Fibroblast of lung (primary cell): ENCODE results near the gene PSMB2. TPM values are rescaled to one million over a fixed set of nuclear protein-coding genes. Genes with fewer than 3 reads are reported as not detected.

ENCODE experiments used
- DNase-seq, 2 donors: peaks; one replicate each; pipeline versions ENCODE4 v3.0.0 to v3.0.0-alpha.2; 2010; ENCODE audit warnings: low read depth in 2 of 2
- H2AFZ ChIP-seq: 2 replicates; pipeline ENCODE4 v1.5.1; 2012; ENCODE audit warnings: low read length, control low read depth, inconsistent platforms
- H3K27ac ChIP-seq: 2 replicates; pipeline ENCODE4 v1.5.1; 2011; ENCODE audit warnings: low read length, control low read depth; ENCODE audit not compliant: insufficient read depth
- H3K27me3 ChIP-seq: 2 replicates; pipeline ENCODE4 v1.5.1; 2011; ENCODE audit warnings: mild to moderate bottlenecking, low read length; ENCODE audit not compliant: control insufficient read depth, insufficient read depth
- H3K36me3 ChIP-seq: 2 replicates; pipeline ENCODE4 v1.5.1; 2011; ENCODE audit warnings: low read length; ENCODE audit not compliant: control insufficient read depth, insufficient read depth
- H3K4me1 ChIP-seq: 2 replicates; pipeline ENCODE4 v1.5.1; 2011; ENCODE audit warnings: low read length; ENCODE audit not compliant: control insufficient read depth, insufficient read depth; ENCODE audit errors: extremely low read depth
- H3K4me2 ChIP-seq: 2 replicates; pipeline ENCODE4 v1.5.1; 2011; ENCODE audit warnings: low read length, control low read depth; ENCODE audit not compliant: insufficient read depth; ENCODE audit errors: extremely low read depth
- H3K4me3 ChIP-seq, 4 experiments: fragments of 200-600 bp in 1 of 4; sonication (generic) in 1 of 4; replicated peaks in 1 of 4; 2 replicates each; pipeline ENCODE4 v1.5.1; 2011 to 2016; ENCODE audit warnings: low read length in 4 of 4, low read depth in 3 of 4, mild to moderate bottlenecking in 3 of 4, control low read depth in 2 of 4, inconsistent platforms in 1 of 4, mixed read lengths in 1 of 4; ENCODE audit not compliant: insufficient read depth in 1 of 4; ENCODE audit errors: control extremely low read depth in 1 of 4
- H3K79me2 ChIP-seq: 2 replicates; pipeline ENCODE4 v1.5.1; 2012; ENCODE audit warnings: mild to moderate bottlenecking, low read length, inconsistent platforms; ENCODE audit not compliant: control insufficient read depth, insufficient read depth
- H3K9ac ChIP-seq: 2 replicates; pipeline ENCODE4 v1.5.1; 2011; ENCODE audit warnings: mild to moderate bottlenecking, low read length, control low read depth; ENCODE audit not compliant: insufficient read depth
- H3K9me3 ChIP-seq: 2 replicates; pipeline ENCODE4 v1.5.1; 2012; ENCODE audit warnings: low read depth, low read length; ENCODE audit not compliant: control insufficient read depth, insufficient read depth
- H4K20me1 ChIP-seq: 2 replicates; pipeline ENCODE4 v1.5.1; 2011; ENCODE audit warnings: low read length; ENCODE audit not compliant: control insufficient read depth, insufficient read depth; ENCODE audit errors: extremely low read depth
- EZH2 ChIP-seq: IDR thresholded peaks from 2 replicates; pipeline ENCODE4 v1.5.1; 2012; ENCODE audit warnings: low read length, control low read depth, mild to moderate bottlenecking; ENCODE audit errors: missing control alignments
- polyA plus RNA-seq, 2 donors: library from polyadenylated mRNA; depleted of rRNA in 1 of 2; stranded (reverse) in 1 of 2; unstranded in 1 of 2; fragments of >200 nt; gene quantifications; 2 replicates each; pipeline ENCODE4 v1.2.1, GENCODE V29; 2011 to 2012; ENCODE audit warnings: missing spikeins in 1 of 2
- total RNA-seq: library from RNA; depleted of rRNA; stranded (reverse); fragments of >200 nt; gene quantifications from 2 replicates; pipeline ENCODE4 v1.2.1, GENCODE V29; 2014
- TF ChIP-seq, protein P1 (sequence below), 2 donors: IDR thresholded peaks in 1 of 2; conservative IDR thresholded peaks in 1 of 2; 1 replicate in 1 of 2; 2 replicates in 1 of 2; pipeline ENCODE4 v1.5.1; 2011 to 2012; ENCODE audit warnings: low read length in 2 of 2, control low read depth in 1 of 2, inconsistent platforms in 1 of 2, low read depth in 1 of 2, mild to moderate bottlenecking in 1 of 2

Gene PSMB2
- total and polyA plus RNA-seq, 2 donors (not counting 1 experiment from before 2014, with no cell fraction given), result 18.3 to 66.8 TPM

DNA sequence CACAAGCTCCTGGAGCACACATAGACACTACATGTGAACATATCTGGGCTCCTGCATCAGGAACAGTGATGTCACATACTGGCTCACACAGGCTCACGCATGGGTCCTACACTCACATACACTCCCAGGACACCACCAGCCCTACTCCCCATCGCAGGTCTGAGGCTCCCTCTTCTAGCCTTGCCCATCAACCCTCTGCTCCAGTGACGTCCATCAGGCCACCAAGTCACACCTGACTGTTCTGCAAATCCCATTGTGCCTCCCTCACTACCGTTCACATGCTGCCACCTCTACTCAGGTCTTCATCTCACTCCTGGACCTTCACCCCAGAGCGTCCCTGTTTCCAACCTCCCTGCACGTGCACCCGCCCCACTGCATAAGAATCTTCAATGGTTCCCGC lies 50.1 kb downstream of the PSMB2 start:
- no peak overlapping the region for H3K4me3 ChIP-seq
- DNase-seq, result no peak
- TF ChIP-seq, protein P1, sequence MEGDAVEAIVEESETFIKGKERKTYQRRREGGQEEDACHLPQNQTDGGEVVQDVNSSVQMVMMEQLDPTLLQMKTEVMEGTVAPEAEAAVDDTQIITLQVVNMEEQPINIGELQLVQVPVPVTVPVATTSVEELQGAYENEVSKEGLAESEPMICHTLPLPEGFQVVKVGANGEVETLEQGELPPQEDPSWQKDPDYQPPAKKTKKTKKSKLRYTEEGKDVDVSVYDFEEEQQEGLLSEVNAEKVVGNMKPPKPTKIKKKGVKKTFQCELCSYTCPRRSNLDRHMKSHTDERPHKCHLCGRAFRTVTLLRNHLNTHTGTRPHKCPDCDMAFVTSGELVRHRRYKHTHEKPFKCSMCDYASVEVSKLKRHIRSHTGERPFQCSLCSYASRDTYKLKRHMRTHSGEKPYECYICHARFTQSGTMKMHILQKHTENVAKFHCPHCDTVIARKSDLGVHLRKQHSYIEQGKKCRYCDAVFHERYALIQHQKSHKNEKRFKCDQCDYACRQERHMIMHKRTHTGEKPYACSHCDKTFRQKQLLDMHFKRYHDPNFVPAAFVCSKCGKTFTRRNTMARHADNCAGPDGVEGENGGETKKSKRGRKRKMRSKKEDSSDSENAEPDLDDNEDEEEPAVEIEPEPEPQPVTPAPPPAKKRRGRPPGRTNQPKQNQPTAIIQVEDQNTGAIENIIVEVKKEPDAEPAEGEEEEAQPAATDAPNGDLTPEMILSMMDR (conservative IDR thresholded peaks at IDR 0.05 in 1 of 2, IDR thresholded peaks at IDR 0.05 in 1 of 2; ENCODE audit: low read depth in 1 of 2, low read length in 2 of 2), result no peak
- TF ChIP-seq EZH2, result no peak
- H2AFZ ChIP-seq, result no peak overlapping the region
- no peaks in the 10 kb centered on the region for H3K9me3 ChIP-seq
- H3K27me3 ChIP-seq, result no peaks in the 10 kb centered on the region
- H3K9ac ChIP-seq, result no peak overlapping the region
- H4K20me1 ChIP-seq, result no peaks in the 10 kb centered on the region
- H3K4me1 ChIP-seq, result no peaks in the 10 kb centered on the region
- no peaks in the 10 kb centered on the region for H3K79me2 ChIP-seq
- no peaks in the 10 kb centered on the region for H3K36me3 ChIP-seq
- H3K4me2 ChIP-seq, result no peak overlapping the region
- no peak overlapping the region for H3K27ac ChIP-seq

DNA sequence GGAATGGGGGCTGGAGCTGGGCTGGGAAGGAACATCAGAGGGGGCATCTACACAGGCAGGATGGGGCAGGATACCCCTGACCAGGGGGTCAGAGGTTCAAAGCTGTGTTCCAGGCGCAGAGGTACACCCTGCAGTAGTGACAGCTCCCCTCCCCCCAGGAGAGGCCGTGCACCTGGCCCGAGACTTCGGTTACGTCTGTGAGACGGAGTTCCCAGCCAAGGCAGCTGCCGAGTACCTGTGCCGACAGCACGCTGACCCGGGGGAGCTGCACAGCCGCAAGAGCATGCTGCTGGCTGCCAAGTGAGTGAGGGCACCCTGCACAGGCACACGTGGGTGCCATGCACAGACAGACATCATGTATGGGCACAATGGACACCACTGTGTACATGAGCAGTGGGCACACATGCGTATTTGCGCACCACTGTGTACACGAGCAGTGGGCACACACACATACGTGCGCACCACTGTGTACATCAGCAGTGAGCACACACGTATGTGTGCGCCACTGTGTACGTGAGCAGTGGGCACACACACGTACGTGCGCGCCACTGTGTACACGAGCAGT lies 50.8 kb downstream of the PSMB2 start:
- Histone ChIP-seq H3K4me2 (no peak overlapping the region), H2AFZ (no peak overlapping the region), H3K79me2 (no peaks in the 10 kb centered on the region), H4K20me1 (no peaks in the 10 kb centered on the region), H3K9me3 (no peaks in the 10 kb centered on the region), H3K27me3 (no peaks in the 10 kb centered on the region), H3K9ac (no peak overlapping the region), H3K36me3 (no peaks in the 10 kb centered on the region), H3K4me1 (no peaks in the 10 kb centered on the region), H3K4me3 (no peak overlapping the region), H3K27ac (no peak overlapping the region)
- DNase-seq, result no peak
- TF ChIP-seq EZH2, result no peak
- TF ChIP-seq, protein P1 (conservative IDR thresholded peaks at IDR 0.05 in 1 of 2, IDR thresholded peaks at IDR 0.05 in 1 of 2; ENCODE audit: low read depth in 1 of 2, low read length in 2 of 2), result no peak

DNA sequence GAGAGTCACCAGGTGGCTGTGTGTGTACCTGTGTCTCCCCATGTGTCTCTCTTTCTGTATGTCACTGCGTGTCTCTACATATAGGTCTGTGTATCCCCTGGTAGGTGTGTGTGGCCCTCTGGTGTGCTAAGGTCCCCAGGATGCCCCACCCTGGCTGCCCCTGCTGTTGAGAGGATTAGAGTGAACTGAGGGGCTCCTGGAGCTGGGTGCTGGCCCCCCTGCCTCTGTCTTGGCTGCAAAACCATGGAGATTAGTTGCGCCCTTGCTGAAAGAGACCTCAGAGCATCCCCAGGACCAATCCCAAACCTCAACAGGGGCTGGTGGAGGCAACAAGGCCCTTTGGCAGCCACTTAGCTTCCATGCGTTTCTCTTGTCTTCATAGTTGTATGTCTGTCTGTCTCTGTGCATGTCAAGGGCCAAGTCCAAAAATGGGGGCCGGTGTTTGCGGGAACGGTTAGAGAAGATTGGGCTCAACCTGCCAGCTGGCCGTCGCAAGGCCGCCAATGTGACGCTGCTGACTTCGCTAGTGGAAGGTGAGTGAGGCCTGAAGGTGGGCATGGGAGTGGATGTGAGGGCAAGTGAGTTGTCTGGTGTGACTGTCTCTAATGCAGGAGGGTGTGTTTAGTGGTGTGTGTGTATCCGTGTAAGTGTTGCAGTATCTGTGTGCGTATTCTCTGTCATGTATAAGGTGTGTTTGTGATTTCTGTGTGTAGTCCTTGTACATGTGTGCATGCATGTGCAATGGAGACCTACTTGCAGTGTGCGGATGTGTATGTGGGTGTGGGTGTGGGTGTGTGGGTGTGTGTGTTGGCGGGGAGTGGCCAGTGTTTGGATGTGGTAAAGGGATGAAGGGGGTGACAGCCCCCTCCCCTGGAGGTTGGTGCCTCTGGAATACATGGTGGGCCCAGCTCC lies 51.6 kb downstream of the PSMB2 start:
- Histone ChIP-seq H2AFZ (no peak overlapping the region), H3K4me2 (no peak overlapping the region), H3K36me3 (no peaks in the 10 kb centered on the region), H4K20me1 (no peaks in the 10 kb centered on the region), H3K27me3 (no peaks in the 10 kb centered on the region), H3K9ac (no peak overlapping the region), H3K27ac (no peak overlapping the region), H3K4me1 (no peaks in the 10 kb centered on the region), H3K79me2 (no peaks in the 10 kb centered on the region), H3K4me3 (no peak overlapping the region), H3K9me3 (no peaks in the 10 kb centered on the region)
- TF ChIP-seq, protein P1 (conservative IDR thresholded peaks at IDR 0.05 in 1 of 2, IDR thresholded peaks at IDR 0.05 in 1 of 2; ENCODE audit: low read depth in 1 of 2, low read length in 2 of 2), result no peak
- TF ChIP-seq EZH2, result no peak
- DNase-seq, result no peak
